Gastrocnemius medialis (tissue), 4 donors: ENCODE data around the gene OVAAL.

Experiments used
- CTCF ChIP-seq, 5 experiments: fragments of 450-650 bp in 3 of 5; fragments of 200-600 bp in 2 of 5; sonication (generic) in 2 of 5; IDR thresholded peaks in 4 of 5; conservative IDR thresholded peaks in 1 of 5; 1 replicate in 4 of 5; 2 replicates in 1 of 5; pipeline ENCODE4 v1.5.1; 2016 to 2019; ENCODE audit warnings: antibody characterized with exemption in 5 of 5, mild to moderate bottlenecking in 3 of 5, moderate library complexity in 3 of 5
- POLR2A ChIP-seq, 2 donors: fragments of 450-650 bp; IDR thresholded peaks; one replicate each; pipeline ENCODE4 v1.6.1; 2017; ENCODE audit warnings: antibody characterized with exemption in 2 of 2, mild to moderate bottlenecking in 2 of 2, moderate library complexity in 2 of 2

DNA sequence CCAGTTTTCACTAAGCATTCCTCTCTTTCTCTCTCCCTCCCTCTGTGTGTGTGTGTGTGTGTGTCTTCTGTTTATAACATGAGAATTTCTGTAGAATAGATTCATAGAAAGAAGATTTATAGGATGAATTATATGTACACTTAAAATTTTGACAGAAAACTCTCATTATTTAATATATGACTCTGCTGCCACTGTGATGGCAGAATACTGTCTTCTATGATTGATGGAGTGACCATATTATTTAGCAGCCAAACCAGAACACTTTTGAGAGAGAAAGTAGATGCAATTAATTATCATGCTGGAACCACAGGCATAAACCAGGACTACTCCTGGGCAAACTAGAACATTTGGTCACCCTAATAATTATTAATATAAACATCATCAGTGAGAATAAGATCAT lies 38.8 kb downstream of the OVAAL start:
- no peak for TF ChIP-seq CTCF (IDR thresholded peaks at IDR 0.05 in 4 of 5, conservative IDR thresholded peaks at IDR 0.05 in 1 of 5)
- TF ChIP-seq POLR2A (IDR thresholded peaks at IDR 0.05): no peak
